ENCODE measurements around the gene KLF16.
"Not testable (repeated sequence)": the region's sequence is repeated elsewhere in the genome, so short reads cannot be mapped to it uniquely, and the experiment has no call there.

Gene KLF16

DNA sequence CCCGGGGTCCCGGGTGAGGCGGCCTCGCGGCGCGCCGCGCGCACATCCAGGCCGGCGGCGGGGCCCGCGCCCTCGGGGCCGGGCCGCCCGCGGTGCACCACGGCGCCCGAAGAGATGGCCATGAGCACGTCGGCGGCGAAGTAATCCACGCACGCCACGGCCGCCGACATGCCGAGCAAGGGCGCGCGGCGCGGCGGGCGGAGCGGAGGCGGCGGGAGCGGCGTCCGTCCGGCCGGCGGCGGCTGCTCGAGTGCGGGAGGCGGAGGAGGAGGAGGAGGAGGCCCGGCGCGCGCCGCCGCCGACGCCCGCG, at the start of gene KLF16:
KLF16 (minus strand) TSS at position 252 of the 310 bp plus-strand sequence; CDS start at position 170, 82 bp downstream.
- no peak for DNase-seq (ENCODE audit: low read depth)

DNA sequence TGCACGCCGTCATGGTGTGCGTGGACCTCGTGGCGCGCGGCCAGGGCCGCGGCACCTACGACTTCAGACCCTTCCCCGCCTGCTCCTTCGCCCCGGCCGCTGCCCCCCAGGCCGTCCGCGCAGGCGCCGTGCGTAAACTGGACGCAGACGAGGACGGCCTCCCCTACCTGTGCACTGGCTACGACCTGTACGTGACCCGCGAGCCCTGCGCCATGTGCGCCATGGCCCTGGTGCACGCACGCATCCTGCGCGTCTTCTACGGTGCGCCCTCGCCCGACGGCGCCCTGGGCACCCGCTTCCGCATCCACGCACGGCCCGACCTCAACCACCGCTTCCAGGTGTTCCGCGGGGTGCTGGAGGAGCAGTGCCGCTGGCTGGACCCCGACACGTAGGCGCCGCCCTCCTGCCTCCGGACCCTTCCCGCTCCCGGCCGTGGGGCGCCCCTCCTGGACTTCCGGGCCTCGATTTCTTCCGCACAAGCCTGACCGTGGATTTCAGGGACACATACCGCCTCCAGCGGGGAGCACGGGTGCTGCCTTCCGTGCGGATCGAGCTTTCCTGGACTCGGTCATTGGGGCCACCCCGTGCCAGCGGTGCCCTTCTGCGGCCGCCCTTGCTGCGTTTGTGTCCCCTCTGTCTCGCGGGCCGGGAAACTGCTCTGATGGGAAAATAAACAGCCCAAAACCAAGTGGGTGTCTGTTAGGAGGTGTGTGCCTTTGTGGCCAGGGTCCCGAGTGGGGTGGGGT, 49.6 kb upstream of the KLF16 start:
- no peak for DNase-seq (ENCODE audit: low read depth)

DNA sequence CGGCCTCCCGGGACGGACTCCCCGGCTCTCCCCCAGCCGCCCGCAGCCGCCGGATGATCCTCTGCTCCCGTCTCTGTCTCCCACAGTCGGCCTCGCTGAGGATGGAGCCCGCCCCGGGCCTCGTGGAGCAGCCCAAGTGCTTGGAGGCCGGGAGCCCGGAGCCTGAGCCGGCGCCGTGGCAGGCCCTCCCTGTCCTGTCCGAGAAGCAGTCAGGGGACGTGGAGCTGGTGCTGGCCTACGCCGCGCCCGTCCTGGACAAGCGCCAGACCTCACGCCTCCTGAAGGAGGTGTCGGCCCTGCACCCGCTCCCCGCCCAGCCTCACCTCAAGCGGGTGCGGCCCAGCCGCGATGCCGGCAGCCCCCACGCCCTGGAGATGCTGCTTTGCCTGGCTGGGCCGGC, 48.6 kb upstream of the KLF16 start:
- DNase-seq (ENCODE audit: low read depth): no peak

DNA sequence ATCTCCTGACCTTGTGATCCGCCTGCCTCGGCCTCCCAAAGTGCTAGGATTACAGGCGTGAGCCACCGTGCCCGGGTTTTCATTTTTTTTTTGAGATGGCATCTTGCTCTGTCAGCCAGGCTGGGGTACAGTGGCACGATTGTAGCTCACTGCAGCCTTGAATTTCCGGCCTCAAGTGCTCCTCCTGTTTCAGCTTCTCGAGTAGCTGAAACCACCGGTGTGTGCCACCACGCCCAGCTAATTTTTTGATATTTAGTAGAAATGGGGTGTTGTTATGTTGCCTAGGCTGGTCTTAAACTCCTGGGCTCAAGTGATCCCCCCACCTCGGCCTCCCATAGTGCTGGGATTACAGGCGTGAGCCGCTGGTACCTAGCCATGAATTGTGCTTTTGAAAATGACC, 47.7 kb upstream of the KLF16 start:
- DNase-seq (ENCODE audit: low read depth): no peak

DNA sequence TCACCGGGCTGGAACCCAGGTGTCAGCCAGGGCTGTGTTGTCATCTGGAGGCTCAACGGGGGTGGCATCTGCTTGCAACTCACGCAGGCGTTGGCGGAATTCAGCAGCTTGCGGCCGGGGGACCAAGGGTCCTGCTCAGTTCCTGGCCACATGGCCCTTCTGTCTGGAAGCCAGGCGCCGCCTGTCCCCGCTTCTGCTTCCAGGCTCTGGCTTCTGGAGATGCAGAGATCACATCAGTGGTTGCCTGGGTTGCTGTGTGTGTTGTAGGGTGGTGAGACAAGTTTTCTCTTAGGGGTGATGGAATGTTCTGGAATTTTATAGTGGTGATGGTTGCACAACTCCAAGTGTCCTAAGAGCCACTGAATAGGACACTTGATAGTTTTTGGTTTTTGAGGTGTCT, 46.8 kb upstream of the KLF16 start:
- no peak for DNase-seq (ENCODE audit: low read depth)

DNA sequence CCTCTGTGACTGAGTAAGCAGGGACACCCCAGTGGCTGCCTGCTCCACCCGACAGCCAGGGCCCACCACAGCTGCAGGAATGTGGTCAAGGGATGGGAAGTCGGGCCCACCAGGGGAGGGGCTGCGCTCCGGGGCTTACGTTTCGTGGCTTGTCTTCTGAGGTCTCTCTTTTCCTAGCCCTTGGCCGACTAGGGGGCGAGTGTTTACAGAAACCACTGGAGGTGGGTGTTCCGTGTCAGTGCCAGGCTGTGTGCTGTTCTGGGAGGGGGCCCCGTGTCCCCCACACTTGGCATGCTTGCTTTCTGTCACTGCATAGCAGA, 46.3 kb upstream of the KLF16 start:
- no peak for DNase-seq (ENCODE audit: low read depth)

DNA sequence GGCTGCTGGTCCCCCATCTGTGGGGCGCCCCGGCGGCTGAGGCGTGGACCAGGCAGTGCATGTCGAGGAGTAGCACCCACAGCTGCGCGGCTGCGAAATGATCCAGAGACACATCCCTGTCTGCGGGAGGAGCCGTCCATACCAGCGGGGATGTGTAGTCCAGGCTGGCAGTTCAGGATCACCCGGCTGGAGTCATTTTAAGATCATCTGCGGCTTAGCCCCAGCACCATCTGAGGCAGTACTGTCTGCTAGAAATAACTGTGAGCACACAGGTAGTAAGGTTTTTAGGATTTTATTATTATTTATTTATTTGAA, 44.9 kb upstream of the KLF16 start:
- DNase-seq (ENCODE audit: low read depth): no peak

DNA sequence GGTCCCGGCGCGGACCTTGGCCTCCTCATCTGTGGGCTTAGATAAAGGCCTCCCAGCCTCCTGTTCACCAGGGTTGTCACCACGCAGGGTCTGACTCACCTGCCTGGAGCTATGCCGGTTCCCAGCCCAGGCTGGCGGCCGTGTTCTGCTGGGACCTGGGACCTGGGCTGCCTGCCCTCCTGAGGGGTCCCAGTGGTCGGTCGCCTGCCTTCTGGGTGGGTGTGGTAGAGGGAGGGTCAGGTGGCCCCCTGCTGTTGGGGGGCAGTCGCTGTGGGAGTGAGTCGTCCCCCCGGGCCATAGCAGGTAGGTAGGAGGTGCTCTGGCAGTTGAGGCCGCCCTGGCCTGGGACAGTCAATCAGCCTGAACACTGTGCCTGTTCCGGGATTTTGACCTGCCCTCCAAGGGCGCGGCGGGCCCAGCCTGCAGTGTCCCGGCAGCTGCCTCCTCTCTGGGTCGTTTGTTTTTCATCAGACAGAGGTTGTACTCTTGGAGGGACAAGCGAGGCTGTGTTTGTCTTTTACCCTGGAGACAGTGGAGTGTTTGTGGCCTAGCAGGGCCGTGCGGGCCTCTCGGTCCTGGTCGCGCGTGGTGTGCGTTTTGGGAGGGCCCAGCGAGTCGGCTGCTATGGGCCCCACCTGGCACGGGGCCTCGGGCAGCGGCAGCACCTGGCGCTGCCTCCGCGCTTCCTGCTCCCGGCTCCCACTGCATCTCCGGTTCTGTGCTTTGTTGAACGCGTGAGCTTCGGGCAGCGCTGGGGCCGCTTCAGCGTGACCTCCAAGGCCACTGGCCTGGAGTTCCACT, 44.4 kb upstream of the KLF16 start:
- no peak for DNase-seq (ENCODE audit: low read depth)

DNA sequence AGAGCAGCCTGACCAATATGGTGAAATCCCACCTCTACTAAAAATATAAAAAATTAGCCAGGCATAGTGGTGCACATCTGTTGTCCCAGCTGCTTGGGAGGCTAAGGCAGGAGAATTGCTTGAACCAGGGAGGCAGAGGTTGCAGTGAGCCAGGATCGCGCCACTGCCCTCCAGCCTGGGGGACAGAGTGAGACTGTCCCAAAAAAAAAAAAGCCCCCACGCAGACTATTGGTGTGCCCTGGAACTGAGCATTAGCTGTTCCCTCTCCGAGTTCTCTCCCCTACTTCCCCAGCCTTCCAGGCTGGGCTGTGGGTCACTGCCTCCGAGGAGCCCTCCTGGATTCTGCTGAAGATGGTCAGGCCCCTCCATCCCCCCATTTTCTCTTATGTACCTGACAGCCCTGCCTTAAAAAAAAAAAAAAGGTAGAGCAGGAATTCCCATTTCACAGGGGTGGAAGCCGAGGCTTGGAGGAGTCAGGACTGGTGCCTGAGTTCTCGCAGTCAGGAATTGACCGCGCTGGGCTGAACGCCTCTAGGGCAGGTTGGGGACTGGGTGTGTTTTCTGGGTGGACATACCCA, 43.7 kb upstream of the KLF16 start:
- DNase-seq (ENCODE audit: low read depth): no peak

DNA sequence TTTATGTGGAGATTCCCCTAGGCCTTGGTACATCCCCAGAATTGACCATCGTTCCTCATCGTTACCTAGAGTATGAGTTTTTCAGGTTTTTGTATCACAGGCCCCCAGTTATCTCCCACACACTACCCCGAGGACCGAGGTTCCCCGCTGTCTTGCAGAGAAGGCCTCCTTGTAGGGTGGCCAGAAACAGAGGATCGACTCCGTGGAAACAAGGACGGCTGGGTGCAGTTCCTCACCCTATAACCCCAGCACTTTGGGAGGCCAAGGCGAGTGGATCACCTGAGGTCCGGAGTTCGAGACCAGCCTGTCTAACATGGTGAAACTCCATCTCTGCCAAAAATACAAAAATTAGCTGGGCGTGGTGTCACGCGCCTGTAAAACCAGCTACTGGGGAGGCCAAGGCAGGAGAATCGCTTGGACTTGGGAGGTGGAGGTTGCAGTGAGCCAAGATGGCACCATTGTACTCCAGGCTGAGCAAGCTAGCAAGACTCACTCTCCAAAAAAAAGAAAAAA, 42.5 kb upstream of the KLF16 start:
- no peak for DNase-seq (ENCODE audit: low read depth)

DNA sequence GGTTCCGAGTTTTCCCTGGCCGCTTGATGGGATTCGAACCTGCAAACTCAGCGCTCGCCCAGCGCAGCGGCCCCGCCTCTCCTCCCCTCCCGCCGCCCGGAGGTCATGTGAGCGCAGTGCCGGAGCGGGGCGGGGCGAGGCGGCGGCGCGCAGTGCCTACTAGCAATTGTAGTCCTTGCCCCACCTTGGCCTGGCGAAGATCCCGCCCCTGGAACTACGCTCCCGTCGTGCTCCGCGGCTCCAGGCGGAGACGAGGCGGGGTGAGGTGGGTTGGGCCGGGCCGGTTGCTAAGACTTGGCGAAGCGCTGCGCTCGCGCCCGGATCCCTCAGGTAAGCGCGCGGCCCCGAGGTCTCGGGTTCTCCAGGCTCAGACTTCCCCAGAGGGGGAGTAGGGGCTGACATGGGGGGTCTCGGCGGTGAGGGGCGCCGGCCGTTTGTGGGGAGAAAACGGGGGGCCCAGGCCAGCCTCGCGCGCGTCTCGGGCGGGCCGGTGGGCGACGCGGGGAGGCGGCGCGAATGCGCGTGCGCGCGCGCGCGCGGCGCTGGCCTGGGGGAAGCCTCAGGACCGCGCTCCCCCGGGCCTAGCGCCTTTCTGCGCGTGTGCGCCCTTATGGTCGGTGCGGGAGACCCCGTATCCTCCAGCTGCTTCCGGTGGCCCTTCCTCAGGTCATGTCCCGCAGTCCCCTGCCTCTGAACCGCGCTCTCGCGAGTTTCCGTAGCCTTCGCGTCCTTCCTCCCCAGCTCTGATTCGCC, 41.9 kb upstream of the KLF16 start, which contains the start of the genes ADAT3 and SCAMP4:
ADAT3 (plus strand) TSS at position 290 of the 753 bp plus-strand sequence. CDS start 6,649 bp downstream, outside the sequence.
SCAMP4 (plus strand) TSS at position 290 of the 753 bp plus-strand sequence. CDS start 9,621 bp downstream, outside the sequence.
- DNase-seq (ENCODE audit: low read depth): peak; percentile 95

DNA sequence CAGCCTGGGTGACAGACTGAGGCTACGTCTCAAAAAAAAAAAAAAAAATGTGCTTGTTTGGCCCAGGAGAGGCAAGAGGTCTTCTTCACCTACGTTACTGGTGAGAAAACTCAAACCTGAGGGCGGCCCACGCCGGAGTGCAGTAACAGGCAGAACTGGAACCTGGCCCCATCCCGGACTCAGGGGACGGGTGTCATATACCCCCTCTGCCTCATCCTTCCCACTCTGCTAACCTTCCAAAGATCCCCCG, 41.4 kb upstream of the KLF16 start:
- no peak for DNase-seq (ENCODE audit: low read depth)

DNA sequence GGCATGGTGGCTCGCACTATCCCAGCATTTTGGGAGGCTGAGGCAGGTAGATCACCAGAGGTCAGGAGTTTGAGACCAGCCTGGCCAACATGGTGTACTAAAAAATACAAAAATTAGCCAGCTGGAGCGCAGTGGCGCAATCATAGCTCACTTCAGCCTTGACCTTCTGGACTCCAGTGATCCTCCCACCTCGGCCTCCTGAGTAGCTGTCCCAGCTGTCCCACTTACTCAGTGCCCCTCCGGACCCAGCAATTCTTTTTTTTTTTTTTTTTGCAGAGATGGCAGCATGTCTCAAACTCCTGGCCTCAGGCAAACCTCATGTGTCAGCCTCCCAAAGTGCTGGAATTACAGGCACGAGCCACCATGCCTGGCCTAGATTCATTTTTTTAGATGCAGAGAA, 39.5 kb upstream of the KLF16 start:
- no peak for DNase-seq (ENCODE audit: low read depth)

DNA sequence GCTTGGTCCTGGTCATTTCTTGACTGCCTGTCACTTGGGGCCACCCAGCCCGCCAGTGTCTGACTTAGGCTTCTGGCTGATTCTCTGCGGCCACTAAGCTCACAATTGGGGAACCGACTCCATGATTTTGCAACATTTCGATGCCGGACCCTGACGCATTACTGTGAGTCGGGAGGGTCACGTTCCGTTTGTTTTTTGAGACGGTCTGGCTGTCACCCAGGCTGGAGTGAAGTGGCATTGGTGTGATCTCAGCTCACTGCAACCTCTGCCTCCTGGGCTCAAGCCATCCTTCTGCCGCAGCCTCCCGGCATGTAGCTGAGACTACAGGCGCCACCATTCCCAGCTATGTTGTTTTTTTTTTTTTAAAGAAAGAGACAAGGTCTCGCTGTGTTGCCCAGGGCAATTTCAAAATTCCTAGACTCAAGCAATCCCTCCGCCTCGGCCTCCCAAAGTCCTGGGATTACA, 38.6 kb upstream of the KLF16 start:
- DNase-seq (ENCODE audit: low read depth): no peak

DNA sequence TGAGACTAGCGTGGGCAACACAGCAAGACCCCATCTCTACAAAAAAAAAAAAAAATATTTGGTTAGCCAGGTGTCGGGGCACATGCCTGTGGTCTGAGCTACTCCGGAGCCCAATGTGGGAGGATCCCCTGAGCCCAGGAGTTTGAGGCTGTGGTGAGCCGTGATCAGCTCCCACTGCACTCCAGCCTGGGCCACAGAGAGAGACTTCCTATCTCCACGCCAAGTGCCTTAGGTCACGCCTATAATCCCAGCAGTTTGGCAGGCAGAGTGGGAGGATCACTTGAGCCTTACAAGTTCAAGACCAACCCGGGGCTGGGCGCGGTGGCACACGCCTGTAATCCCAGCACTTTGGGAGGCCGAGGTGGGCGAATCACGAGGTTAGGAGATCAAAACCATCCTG, 33.1 kb upstream of the KLF16 start:
- no peak for DNase-seq (ENCODE audit: low read depth)

DNA sequence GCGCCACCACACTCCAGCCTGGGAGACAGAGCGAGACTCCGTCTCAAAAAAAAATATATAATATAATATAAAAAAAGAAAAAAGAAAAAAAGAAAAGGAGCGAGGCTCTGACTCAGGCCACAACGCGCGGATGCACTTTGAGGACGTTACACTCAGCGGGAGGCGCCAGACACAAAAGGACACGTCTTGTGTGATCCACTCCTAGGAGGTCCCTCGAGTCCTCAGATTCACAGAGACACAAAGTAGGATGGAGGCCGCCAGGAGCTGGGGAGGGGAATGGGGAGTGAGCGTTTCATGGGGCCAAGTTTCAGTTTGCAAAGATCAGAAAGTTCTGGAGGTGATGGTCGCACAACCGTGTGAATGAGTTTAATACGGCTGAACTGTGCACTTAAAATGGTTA, 30.4 kb upstream of the KLF16 start:
- DNase-seq (ENCODE audit: low read depth): no peak

DNA sequence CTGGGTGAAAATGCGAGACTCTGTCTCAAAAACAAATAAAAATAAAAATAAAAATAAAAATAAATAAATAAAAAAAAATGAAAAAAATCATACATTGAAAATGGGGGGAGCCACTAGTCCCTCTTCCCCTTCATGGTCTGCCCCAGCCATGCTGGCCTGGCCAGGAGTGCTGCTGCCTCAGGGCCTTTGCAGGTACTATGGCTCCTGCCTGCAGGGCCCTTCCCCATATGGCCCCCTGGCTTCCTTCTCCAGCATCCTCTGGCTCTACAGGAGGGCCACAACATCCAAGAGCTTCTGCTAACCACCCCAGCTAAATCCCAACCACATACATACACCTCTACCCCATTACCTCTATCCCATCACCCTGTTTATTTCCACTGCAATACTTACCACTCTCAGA, 26.5 kb upstream of the KLF16 start:
- no peak for DNase-seq (ENCODE audit: low read depth)

DNA sequence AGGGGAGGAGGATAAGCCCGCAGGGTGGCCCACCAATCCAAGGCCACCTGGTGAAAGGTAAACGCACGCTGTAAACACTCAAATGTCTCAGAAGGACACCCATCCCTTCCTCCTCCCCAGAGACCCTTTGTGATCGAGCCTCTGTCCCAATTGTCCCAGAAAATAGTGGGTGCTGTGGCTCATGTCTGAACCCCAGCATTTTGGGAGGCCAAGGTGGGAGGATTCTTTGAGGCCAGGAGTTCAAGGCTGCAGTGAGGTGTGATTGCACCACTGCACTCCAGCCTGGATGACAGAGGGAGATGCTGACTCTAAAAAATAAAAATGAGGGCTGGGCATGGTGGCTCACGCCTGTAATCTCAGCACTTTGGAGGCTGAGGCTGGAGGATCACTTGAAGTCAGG, 25.0 kb upstream of the KLF16 start:
- DNase-seq (ENCODE audit: low read depth): no peak

DNA sequence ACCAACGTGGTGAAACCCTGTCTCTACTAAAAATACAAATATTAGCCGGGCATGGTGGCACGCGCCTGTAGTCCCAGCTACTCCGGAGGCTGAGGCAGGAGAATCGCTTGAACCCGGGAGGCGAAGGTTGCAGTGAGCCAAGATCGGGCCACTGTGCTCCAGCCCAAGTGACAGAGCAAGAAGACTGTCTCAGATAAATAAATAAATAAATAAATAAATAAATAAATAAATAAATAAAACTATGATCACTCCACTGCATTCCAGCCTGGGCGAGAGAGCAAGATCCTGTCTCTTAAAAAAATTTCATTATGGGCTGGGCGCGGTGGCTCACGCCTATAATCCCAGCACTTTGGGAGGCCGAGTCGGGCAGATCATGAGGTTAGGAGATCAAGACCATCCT, 23.0 kb upstream of the KLF16 start:
- not testable (repeated sequence) for DNase-seq (ENCODE audit: low read depth)

DNA sequence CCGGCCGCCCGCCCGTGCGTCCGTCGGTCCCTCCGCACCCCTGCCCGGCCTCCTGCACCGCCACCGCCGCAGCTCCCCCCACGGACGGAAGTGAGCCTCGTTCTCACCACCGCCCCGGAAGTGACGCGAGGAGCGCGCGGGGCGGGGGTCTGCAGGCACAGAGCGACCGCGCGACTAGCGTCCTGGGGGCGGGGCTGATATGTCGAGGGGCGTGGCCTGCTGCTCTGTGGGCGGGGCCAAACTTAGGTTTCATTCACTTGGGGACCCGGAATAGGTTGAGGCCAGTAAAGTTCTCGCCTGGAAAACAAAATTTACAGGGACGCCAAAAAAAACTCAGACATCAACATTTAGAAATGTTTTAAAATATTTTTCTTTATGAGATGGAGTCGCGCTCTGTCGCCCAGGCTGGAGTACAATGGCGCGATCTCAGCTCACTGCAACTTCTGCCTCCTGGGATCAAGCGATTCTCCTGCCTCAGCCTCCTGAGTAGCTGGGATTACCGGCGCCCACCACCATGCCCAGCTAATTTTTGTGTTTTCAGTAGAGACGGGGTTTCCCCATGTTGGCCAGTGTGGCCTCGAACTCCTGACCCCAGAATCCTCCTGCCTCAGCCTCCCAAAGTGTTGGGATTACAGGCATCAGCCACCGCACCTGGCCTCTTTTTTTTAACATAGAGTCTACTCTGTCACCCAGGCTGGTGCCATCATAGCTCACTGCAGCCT, 22.2 kb upstream of the KLF16 start, which contains the start of gene ABHD17A:
ABHD17A (minus strand) TSS at position 99 of the 722 bp plus-strand sequence. CDS start 3,930 bp downstream, outside the sequence.
- peak; percentile 93 for DNase-seq (ENCODE audit: low read depth)

DNA sequence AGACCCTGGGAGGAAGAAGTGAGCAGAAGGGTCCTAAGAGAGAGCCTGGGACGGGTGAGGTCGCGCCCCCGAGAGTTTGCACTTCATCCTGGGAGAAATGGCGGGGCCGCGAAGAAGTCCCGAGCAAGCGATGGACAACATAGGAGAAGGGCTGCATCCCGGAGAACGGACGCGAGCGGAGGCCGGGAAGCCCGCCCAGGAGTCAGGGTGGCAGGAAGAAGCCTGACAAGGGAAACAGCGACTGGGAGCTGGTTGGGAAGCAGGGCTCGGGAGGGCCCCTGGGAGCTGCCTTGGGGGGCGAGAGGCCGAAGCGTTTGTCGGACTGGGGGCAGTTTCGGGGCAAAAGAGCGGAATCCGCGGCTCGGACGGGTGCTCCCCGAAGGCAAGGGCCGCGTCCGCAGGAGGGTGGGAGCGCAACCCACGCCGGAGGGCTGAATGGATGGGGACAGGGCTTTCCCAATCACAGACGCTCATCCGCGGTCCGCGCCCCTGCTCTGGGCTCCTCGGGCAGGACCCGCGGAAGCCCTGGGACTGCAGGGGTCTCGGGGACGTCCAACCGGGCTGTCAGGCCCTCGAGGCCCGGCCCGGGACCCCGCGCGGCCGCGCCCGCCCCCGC, 21.4 kb upstream of the KLF16 start:
- DNase-seq (ENCODE audit: low read depth): no peak
